Mesenchymal stem cell (in vitro differentiated cells and primary cell): ENCODE data around the gene STX10.

ENCODE experiments used
- DNase-seq: peaks from one replicate; pipeline ENCODE4 v3.0.0-alpha.2; 2013
- H2AFZ ChIP-seq: one replicate; pipeline ENCODE4 v1.6.1; 2013; ENCODE audit warnings: low read depth, mild to moderate bottlenecking, control low read depth, inconsistent platforms, low read length, moderate library complexity
- H2AK5ac ChIP-seq: 2 replicates; pipeline ENCODE4 v1.6.1; 2013; ENCODE audit warnings: low read length, moderate library complexity, mild to moderate bottlenecking, inconsistent platforms; ENCODE audit not compliant: severe bottlenecking
- H2BK120ac ChIP-seq: one replicate; pipeline ENCODE4 v1.6.1; 2013; ENCODE audit warnings: low read depth, mild to moderate bottlenecking, inconsistent platforms, low read length, moderate library complexity
- H2BK12ac ChIP-seq, 2 experiments: one replicate each; pipeline ENCODE4 v1.6.1; 2013; ENCODE audit warnings: inconsistent platforms in 2 of 2, low read length in 2 of 2, mild to moderate bottlenecking in 2 of 2, moderate library complexity in 2 of 2, control low read depth in 1 of 2
- H2BK15ac ChIP-seq: one replicate; pipeline ENCODE4 v1.6.1; 2013; ENCODE audit warnings: mild to moderate bottlenecking, low read depth, inconsistent platforms; ENCODE audit not compliant: poor library complexity, severe bottlenecking
- H2BK5ac ChIP-seq: 2 replicates; pipeline ENCODE4 v1.6.1; 2013; ENCODE audit warnings: low read depth, mild to moderate bottlenecking, low read length, control low read depth, inconsistent platforms; ENCODE audit not compliant: poor library complexity, severe bottlenecking
- H3K14ac ChIP-seq, 2 experiments: one replicate each; pipeline ENCODE4 v1.6.1; 2013; ENCODE audit warnings: inconsistent platforms in 2 of 2, low read length in 2 of 2, control low read depth in 1 of 2, mild to moderate bottlenecking in 1 of 2, moderate library complexity in 1 of 2
- H3K18ac ChIP-seq, 2 experiments: one replicate each; pipeline ENCODE4 v1.6.1; 2013; ENCODE audit warnings: inconsistent platforms in 2 of 2, low read length in 2 of 2, control low read depth in 1 of 2, low read depth in 1 of 2, mild to moderate bottlenecking in 1 of 2
- H3K23ac ChIP-seq, 2 experiments: one replicate each; pipeline ENCODE4 v1.6.1; 2013; ENCODE audit warnings: inconsistent platforms in 2 of 2, low read length in 2 of 2, mild to moderate bottlenecking in 2 of 2, moderate library complexity in 2 of 2, control low read depth in 1 of 2
- H3K27ac ChIP-seq: 2 replicates; pipeline ENCODE4 v1.5.1; 2013; ENCODE audit warnings: mild to moderate bottlenecking, moderate library complexity, low read length, control low read depth, inconsistent platforms; ENCODE audit not compliant: poor library complexity, severe bottlenecking
- H3K27me3 ChIP-seq, 2 experiments: 2 replicates each; pipeline versions ENCODE4 v1.6.1 to v1.7.0; 2013; ENCODE audit warnings: low read length in 2 of 2, mild to moderate bottlenecking in 2 of 2, moderate library complexity in 2 of 2, control low read depth in 1 of 2, inconsistent platforms in 1 of 2; ENCODE audit not compliant: control insufficient read depth in 1 of 2, insufficient read depth in 1 of 2
- H3K36me3 ChIP-seq, 2 experiments: 2 replicates each; pipeline versions ENCODE4 v1.6.1 to v1.7.0; 2013; ENCODE audit warnings: low read length in 2 of 2, control low read depth in 1 of 2, inconsistent platforms in 1 of 2, low read depth in 1 of 2, mild to moderate bottlenecking in 1 of 2; ENCODE audit not compliant: insufficient read depth in 2 of 2, control insufficient read depth in 1 of 2
- H3K4ac ChIP-seq, 2 experiments: one replicate each; pipeline ENCODE4 v1.6.1; 2013; ENCODE audit warnings: inconsistent platforms in 2 of 2, low read length in 2 of 2, mild to moderate bottlenecking in 2 of 2, moderate library complexity in 2 of 2, control low read depth in 1 of 2, low read depth in 1 of 2
- H3K4me1 ChIP-seq: 2 replicates; pipeline ENCODE4 v1.6.1; 2013; ENCODE audit warnings: low read depth, low read length, control low read depth; ENCODE audit not compliant: control insufficient read depth, insufficient read depth
- H3K4me2 ChIP-seq: 2 replicates; pipeline ENCODE4 v1.6.1; 2013; ENCODE audit warnings: low read length, mild to moderate bottlenecking, inconsistent platforms; ENCODE audit not compliant: poor library complexity, severe bottlenecking
- H3K4me3 ChIP-seq, 2 experiments: 2 replicates each; pipeline versions ENCODE4 v1.5.1 to v1.7.0; 2013; ENCODE audit warnings: low read length in 2 of 2, mild to moderate bottlenecking in 2 of 2, control low read depth in 1 of 2, low read depth in 1 of 2; ENCODE audit not compliant: insufficient read depth in 1 of 2
- H3K79me1 ChIP-seq: replicated peaks from 2 replicates; pipeline ENCODE4 v1.6.1; 2013; ENCODE audit warnings: mild to moderate bottlenecking, control low read depth, low read length, inconsistent platforms; ENCODE audit not compliant: poor library complexity, severe bottlenecking
- H3K9ac ChIP-seq: 2 replicates; pipeline ENCODE4 v1.7.0; 2013; ENCODE audit warnings: mild to moderate bottlenecking, low read length, moderate library complexity
- H3K9me3 ChIP-seq: 2 replicates; pipeline ENCODE4 v1.7.0; 2013; ENCODE audit warnings: mild to moderate bottlenecking, low read length; ENCODE audit not compliant: control insufficient read depth
- H4K8ac ChIP-seq: one replicate; pipeline ENCODE4 v1.6.1; 2013; ENCODE audit warnings: inconsistent platforms, mild to moderate bottlenecking, low read length, moderate library complexity
- H4K91ac ChIP-seq: one replicate; pipeline ENCODE4 v1.6.1; 2013; ENCODE audit warnings: mild to moderate bottlenecking, low read length, inconsistent platforms
- WGBS: methylation state at CpG from one replicate; pipeline ENCODE4 v1.1.7; 2013; ENCODE audit warnings: mixed read lengths; 5-methylcytosine and 5-hydroxymethylcytosine counted together

STX10 gene

GRCh38 chr19:13176345-13176744 lies 26.2 kb upstream of the STX10 start:
- no peak overlapping the region for H3K4me3 ChIP-seq
- 87% methylated on average over 8 of the region's 8 CpGs for WGBS

DNA sequence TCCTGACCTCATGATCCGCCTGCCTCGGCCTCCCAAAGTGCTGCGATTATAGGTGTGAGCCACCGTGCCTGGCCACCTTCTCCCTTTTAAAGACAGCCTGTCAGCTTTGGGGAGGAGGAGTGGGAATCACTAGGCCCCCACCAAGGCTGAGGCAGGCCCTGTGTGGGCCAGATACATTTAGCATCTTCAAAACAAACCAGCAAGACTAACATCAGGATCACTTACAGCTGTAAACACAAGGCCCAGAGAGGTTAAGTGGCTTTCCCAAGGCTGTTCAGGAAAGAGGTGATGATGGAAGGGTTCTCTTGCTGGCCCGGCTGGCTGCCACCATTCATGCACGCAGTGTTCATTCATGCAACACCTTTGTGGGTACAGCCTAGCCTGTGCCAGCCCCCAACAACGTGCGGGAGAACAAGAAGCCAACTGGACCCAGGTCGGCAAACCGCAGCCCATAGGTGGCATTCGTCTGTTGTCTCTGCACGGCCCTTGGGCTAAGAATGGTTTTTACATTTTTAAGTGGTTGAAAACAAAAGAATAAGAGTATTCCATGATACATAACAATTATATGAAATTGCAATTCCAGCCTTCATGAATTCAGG lies 23.1 kb upstream of the STX10 start:
- H3K9ac ChIP-seq: peak overlapping the region; percentile 42
- H3K18ac ChIP-seq: peak overlapping the region; percentile 37 to 54
- H3K14ac ChIP-seq: peak overlapping the region in 1 of 2 experiments; percentile 2
- no peaks in the 10 kb centered on the region for H3K36me3 ChIP-seq
- peaks cover 29% of the 10 kb centered on the region for H3K4me1 ChIP-seq
- no peak overlapping the region for H4K91ac ChIP-seq
- H3K4me2 ChIP-seq: no peak overlapping the region
- H2AK5ac ChIP-seq: peak overlapping the region; percentile 85
- no peaks in the 10 kb centered on the region for H3K27me3 ChIP-seq
- 92% methylated on average over 11 of the region's 12 CpGs for WGBS
- no peaks in the 10 kb centered on the region for H3K9me3 ChIP-seq
- peak overlapping the region; percentile 86 to 96 for H2BK12ac ChIP-seq
- H2BK15ac ChIP-seq: no peak overlapping the region
- H2BK5ac ChIP-seq: no peak overlapping the region
- H2AFZ ChIP-seq: no peak overlapping the region
- peak overlapping the region; percentile 5 for H4K8ac ChIP-seq
- H3K27ac ChIP-seq: no peak overlapping the region
- no peak for DNase-seq
- H3K79me1 ChIP-seq: peaks cover 2% of the 10 kb centered on the region
- H2BK120ac ChIP-seq: peak overlapping the region; percentile 39
- no peak overlapping the region for H3K23ac ChIP-seq
- H3K4me3 ChIP-seq: no peak overlapping the region
- peak overlapping the region; percentile 40 to 66 for H3K4ac ChIP-seq

More at GRCh38 chr19:13176345-13176744, 26.2 kb upstream of the STX10 start:
- H2BK120ac ChIP-seq: no peak overlapping the region
- H2AFZ ChIP-seq: no peak overlapping the region
- no peak overlapping the region for H3K4me2 ChIP-seq
- H3K4ac ChIP-seq: no peak overlapping the region
- H3K4me1 ChIP-seq: peaks cover 18% of the 10 kb centered on the region
- no peak overlapping the region for H3K18ac ChIP-seq
- no peak overlapping the region for H3K9ac ChIP-seq
- no peak overlapping the region for H3K23ac ChIP-seq
- H2BK15ac ChIP-seq: no peak overlapping the region
- H3K9me3 ChIP-seq: no peaks in the 10 kb centered on the region
- no peaks in the 10 kb centered on the region for H3K79me1 ChIP-seq
- H3K27ac ChIP-seq: peak overlapping the region; percentile 36
- no peak overlapping the region for H2BK5ac ChIP-seq
- no peak overlapping the region for H2BK12ac ChIP-seq
- H3K36me3 ChIP-seq: no peaks in the 10 kb centered on the region
- no peak overlapping the region for H3K14ac ChIP-seq
- H2AK5ac ChIP-seq: peak overlapping the region; percentile 82
- H3K27me3 ChIP-seq: no peaks in the 10 kb centered on the region
- no peak overlapping the region for H4K8ac ChIP-seq
- no peak for DNase-seq
- H4K91ac ChIP-seq: no peak overlapping the region

GRCh38 chr19:13172346-13173138 lies 22.4 kb upstream of the STX10 start:
- Histone ChIP-seq H3K4me1 (peaks cover 29% of the 10 kb centered on the region), H2BK5ac (no peak overlapping the region), H4K8ac (peak overlapping the region; percentile 95), H3K4me2 (no peak overlapping the region), H3K27ac (peak overlapping the region; percentile 9), H3K4ac (peak overlapping the region; percentile 89 to 90), H4K91ac (peak overlapping the region; percentile 98), H3K23ac (no peak overlapping the region), H3K9ac (peak overlapping the region; percentile 36), H2BK12ac (peak overlapping the region; percentile 84 to 91), H3K27me3 (no peaks in the 10 kb centered on the region), H2BK120ac (peak overlapping the region; percentile 68), H3K79me1 (peaks cover 2% of the 10 kb centered on the region), H3K9me3 (no peaks in the 10 kb centered on the region), H2AK5ac (peak overlapping the region; percentile 88), H2AFZ (no peak overlapping the region), H3K18ac (peak overlapping the region; percentile 86 to 87), H3K14ac (no peak overlapping the region), H3K36me3 (no peaks in the 10 kb centered on the region), H2BK15ac (peak overlapping the region; percentile 76), H3K4me3 (peak overlapping the region in 1 of 2 experiments; percentile 46)
- WGBS: 50% methylated on average over 13 of the region's 18 CpGs
- DNase-seq: peak; percentile 91

- Histone ChIP-seq H3K4me3 (no peak overlapping the region), H3K23ac (no peak overlapping the region), H3K18ac (no peak overlapping the region), H3K79me1 (peaks cover 2% of the 10 kb centered on the region), H3K27ac (no peak overlapping the region), H2AFZ (no peak overlapping the region), H2BK120ac (no peak overlapping the region), H3K27me3 (no peaks in the 10 kb centered on the region), H2AK5ac (peak overlapping the region; percentile 16), H3K9ac (no peak overlapping the region), H2BK5ac (no peak overlapping the region), H2BK12ac (peak overlapping the region in 1 of 2 experiments; percentile 8), H3K9me3 (no peaks in the 10 kb centered on the region), H3K14ac (no peak overlapping the region), H3K4ac (no peak overlapping the region), H4K91ac (peak overlapping the region; percentile 43), H2BK15ac (no peak overlapping the region), H3K36me3 (no peaks in the 10 kb centered on the region), H4K8ac (peak overlapping the region; percentile 15), H3K4me2 (no peak overlapping the region), H3K4me1 (peaks cover 31% of the 10 kb centered on the region)
- WGBS: 95% methylated on average over 7 of the region's 7 CpGs
- DNase-seq: no peak
Observed at GRCh38 chr19:13171146-13171545, 21.0 kb upstream of the STX10 start.
